ENCODE data around the gene LYZL1.

- TF ChIP-seq CTCF (IDR thresholded peaks at IDR 0.05) (no peak), EZH2 (IDR thresholded peaks at IDR 0.05; ENCODE audit: borderline replicate concordance, insufficient read depth, low read depth, low read length, poor library complexity, severe bottlenecking) (no peak)
Observed at GRCh38 chr10:29301359-29301910, 12.6 kb downstream of the LYZL1 start.

Measured in B cell (primary cell).